GM21367 (cell line): Measurements from ENCODE around the gene LTO1.
"Not testable (repeated sequence)": the region's sequence is repeated elsewhere in the genome, so short reads cannot be mapped to it uniquely, and the experiment has no call there.

Experiments used
- ATAC-seq: cut with Tn5 transposase; IDR thresholded peaks from one replicate; pipeline ENCODE4 v1.9.1; 2021; ENCODE audit not compliant: unreplicated experiment

Gene LTO1

GRCh38 chr11:69702239-69702691 is 27.1 kb upstream of the LTO1 start:
- ATAC-seq = no peak

- ATAC-seq = no peak
These were observed 25.4 kb upstream of the LTO1 start for GRCh38 chr11:69700278-69701140.

DNA sequence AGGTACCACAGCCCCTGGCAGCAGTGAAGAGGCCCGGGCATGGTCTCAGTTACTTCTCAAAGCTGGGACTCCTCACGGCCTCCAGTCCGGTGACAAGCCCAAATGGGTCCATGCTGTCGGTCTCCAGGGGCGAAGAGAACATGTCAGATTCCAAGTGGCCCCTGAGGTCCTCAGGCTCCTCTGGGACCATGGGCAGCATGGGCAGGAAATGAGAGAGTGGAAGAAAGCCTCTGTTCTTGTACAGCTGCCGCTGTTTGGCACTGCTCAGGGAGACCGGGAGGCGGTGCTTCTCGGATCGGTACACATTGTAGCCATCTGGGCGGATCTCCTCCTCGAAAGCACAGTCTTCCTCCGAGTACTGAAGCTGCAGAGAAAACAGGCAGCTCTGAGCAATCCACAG is 24.1 kb upstream of the LTO1 start:
- no peak for ATAC-seq

DNA sequence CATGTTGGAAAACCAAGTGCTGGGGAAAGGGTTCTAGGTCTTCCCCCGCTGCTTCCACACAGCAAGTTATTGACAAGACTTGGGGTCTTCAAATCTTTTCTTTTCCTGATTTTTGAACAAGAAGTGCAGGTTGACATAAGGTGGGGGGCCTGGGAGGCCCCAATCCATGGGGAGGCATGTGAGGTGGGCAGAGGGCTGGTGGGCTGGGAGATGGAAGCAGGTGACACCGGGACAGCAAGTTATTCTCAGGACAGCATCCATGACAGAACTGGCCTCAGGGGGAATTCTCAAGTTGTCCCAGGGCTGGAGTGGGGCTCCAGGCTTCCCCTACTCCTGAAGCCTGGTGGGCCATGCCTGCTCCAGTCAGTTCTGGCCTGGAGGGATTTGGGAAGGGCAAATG is 23.2 kb upstream of the LTO1 start:
- no peak for ATAC-seq

GRCh38 chr11:69697861-69698260 is 22.7 kb upstream of the LTO1 start:
- no peak for ATAC-seq

GRCh38 chr11:69697469-69697843 is 22.3 kb upstream of the LTO1 start:
- ATAC-seq = no peak

- ATAC-seq = no peak
These were observed 21.8 kb upstream of the LTO1 start for GRCh38 chr11:69696749-69697468.

GRCh38 chr11:69695995-69696394 is 20.8 kb upstream of the LTO1 start:
- not testable (repeated sequence) for ATAC-seq

DNA sequence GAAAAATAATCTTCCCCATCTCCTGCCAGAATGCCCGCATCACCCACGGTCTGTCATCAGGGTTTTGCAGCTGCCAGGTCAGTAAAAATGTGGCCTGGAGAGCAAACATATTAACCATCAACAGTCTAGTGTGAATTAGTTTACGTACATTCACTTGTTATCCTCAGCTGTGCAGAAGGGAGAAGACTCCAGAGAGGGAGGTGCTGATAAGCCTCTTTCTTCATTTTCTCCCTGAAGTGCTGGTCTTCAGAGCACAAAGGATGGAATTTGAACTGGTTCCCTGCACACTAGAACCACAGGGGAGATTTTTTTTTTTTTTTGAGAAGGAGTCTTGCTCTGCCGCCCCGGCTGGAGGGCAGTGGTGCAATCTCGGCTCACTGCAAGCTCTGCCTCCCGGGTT is 20.4 kb upstream of the LTO1 start:
- ATAC-seq = no peak

- ATAC-seq = no peak
These were observed 19.6 kb upstream of the LTO1 start for GRCh38 chr11:69694781-69695180.

- no peak for ATAC-seq
These were observed 17.3 kb upstream of the LTO1 start for GRCh38 chr11:69692422-69692821.

- no peak for ATAC-seq
These were observed 16.3 kb upstream of the LTO1 start for GRCh38 chr11:69691463-69691862.

DNA sequence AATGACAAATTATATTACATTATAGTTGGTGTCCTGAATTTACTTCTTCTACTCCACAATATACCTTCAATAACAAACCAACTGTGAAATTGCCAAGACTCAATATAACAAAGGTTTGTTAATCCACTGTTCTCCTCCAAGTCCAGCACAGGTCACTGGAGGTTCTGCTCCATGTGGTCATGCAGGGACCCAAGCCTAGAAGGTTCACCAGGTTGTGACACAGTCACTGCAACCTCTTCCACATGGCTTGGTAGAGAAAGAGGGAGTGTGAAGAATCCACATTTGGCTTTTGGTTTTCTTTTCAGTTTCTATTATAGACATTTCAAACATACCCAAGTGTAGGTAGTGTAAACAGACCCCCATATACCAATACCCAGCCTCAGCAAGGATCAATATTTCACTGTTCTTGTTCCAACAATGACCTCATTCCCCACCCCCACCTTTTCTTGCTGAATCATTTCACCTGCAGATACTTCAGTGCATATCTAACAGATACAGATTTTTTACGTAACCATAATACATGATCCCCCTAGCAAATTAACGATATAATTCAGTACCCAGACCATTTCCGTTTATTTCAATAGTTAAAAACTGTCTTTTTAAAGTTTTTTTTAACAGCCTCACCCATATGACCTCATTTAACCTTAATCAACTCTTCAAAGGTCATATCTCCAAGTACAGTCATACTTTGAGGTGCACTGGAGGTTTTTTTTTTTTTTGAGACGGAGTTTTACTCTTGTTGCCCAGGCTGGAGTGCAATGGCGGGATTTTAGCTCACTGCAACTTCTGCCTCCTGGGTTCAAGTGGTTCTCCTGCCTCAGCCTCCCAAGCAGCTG is 14.5 kb upstream of the LTO1 start:
- no peak for ATAC-seq

DNA sequence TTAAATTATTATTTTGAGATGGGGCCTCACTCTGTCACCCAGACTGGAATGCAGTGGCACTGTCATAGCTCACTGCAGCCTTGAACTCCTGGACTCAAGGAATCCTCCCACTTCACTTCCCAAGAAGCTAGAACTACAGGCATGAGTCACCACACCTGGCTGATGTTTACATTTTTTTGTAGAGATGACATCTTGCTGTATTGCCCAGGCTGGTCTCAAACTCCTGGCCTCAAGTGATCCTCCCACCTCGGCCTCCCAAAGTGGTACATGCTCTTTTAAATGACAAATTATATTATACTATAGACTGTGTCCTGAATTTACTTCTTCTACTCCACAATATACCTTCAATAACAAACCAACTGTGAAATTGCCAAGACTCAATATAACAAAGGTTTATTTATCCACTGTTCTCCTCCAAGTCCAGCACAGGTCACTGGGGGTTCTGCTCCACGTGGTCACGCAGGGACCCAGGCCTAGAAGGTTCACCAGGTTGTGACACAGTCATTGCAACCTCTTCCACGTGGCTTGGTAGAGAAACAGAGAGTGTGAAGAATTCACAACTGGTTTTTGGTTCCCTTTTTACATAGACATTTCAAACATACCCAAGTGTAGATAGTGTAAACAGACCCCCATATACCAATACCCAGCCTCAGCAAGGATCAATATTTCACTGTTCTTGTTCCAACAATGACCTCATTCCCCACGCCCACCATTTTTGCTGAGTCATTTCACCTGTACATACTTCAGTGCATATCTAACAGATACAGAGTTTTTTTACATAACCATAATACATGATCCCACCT is 13.0 kb upstream of the LTO1 start:
- not testable (repeated sequence) for ATAC-seq

GRCh38 chr11:69686856-69687255 is 11.7 kb upstream of the LTO1 start:
- ATAC-seq = no peak

GRCh38 chr11:69686452-69686851 is 11.3 kb upstream of the LTO1 start:
- no peak for ATAC-seq

DNA sequence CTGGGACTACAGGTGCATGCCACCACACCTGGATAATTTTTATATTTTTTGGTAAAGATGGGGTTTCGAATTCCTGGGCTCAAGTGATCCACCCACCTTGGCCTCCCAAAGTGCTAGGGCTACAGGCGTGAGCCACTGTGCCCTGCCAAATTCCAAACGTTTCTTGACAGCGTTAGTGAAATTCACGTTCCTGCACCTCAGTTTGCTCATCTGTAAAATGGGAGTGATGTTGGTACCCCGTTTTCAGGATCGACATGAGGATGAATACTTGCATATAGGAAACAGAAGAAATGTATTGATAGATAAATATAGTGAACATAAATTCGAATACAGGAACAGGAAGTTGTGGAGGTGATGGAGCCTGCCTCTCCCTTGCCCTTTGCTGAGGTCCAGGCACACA is 10.2 kb upstream of the LTO1 start:
- no peak for ATAC-seq

DNA sequence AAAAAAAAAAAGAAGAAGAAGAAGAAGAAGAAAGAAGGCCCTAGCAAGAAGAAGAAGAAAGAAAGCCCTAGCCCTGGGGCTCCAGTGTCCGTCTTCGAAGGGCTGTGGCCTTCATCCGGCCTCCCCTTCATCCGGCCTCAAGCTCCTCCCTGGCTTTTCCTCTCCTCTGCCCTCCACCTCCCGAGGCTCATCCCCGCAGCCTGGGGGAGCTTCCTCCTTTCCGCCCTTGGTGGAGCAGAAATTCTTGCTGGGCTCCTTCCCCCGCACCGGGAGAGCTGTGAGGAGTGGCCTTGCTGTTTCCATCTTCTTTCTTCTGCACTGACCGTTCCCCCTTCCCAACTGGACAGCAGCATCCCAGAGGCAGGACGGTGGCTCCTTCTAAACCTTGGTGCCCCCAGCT is 9.5 kb upstream of the LTO1 start:
- no peak for ATAC-seq

GRCh38 chr11:69683764-69684333 is 8.7 kb upstream of the LTO1 start:
- no peak for ATAC-seq

DNA sequence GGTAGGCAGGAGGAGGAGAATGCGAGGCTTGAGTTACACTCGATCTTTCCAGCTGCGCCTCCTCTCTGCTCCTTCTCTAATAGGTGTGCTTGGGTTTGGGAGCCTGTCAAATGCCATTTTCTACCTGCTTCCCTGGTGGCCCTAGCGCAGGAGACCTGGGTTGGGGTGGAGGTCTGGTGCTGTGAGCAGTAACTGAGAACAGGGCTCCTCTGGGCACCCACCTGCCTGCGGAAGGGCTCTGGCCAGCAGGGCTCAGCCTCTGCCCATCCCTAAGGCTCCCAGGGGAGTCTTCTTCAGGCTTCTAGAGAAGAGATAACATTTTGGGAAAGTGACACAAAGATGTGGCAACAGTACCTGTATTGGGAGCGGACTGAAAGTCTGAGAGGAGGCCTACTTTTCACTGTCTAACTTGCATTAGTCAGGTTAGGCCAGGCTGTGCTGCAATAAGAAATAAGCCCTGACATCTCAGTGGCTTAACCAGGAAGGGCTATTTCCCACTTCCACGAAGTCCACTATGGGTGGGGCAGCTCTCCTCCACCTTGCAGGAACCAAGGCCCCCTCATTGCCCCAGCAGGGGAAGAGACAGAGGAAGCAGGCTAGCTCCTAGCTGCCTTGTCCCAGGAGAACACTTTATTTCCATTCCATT is 7.7 kb upstream of the LTO1 start:
- no peak for ATAC-seq
